ENCODE data around the gene TEX261.
"Not testable (repeated sequence)": the region's sequence is repeated elsewhere in the genome, so short reads cannot be mapped to it uniquely, and the experiment has no call there.

Gene TEX261

GRCh38 chr2:70994699-70995425 is at the start of gene TEX261:
Gene TEX261 (minus strand): TSS chr2:70994873. CDS start chr2:70994757, 116 bp downstream.
- DNase-seq: peak; percentile 94 to 97

GRCh38 chr2:71043531-71044407 is 49.1 kb upstream of the TEX261 start:
- DNase-seq: no peak

DNA sequence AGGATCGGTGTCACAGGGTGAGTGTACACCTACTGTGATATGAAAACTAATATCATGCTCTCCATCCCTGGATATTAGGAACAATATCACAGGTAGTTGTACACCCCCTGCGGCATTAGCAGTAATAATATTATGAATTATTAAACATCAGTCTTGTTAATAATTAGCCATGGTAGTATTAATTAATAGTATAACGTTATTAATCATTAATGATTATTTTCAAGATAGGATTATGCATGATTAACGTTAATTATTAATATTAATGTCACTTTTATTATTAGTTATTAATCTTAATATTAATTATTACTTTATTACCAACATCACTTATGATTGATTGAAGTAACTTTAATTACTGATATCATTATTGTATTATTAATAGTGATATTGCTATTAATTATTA is 47.6 kb upstream of the TEX261 start:
- no peak for DNase-seq

DNA sequence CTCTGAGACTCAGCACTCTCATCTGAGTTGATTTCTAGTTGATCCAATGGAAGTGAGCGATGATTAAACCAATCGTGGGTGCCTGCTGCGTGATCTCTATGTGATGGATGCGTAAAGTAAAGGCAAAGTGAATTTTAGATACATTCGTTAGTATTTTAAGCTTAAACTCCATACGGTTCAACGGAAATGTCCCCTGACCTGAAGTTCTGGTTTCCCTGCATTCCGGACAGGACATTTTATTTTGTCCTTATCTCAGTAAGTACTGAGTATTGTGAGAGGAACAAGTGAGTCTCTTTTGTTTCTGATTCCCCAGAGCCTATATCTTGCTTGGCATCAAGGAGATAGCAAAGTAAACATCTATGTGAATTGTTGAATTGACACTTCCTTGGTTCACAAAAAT is 41.6 kb upstream of the TEX261 start:
- DNase-seq: not testable (repeated sequence)

DNA sequence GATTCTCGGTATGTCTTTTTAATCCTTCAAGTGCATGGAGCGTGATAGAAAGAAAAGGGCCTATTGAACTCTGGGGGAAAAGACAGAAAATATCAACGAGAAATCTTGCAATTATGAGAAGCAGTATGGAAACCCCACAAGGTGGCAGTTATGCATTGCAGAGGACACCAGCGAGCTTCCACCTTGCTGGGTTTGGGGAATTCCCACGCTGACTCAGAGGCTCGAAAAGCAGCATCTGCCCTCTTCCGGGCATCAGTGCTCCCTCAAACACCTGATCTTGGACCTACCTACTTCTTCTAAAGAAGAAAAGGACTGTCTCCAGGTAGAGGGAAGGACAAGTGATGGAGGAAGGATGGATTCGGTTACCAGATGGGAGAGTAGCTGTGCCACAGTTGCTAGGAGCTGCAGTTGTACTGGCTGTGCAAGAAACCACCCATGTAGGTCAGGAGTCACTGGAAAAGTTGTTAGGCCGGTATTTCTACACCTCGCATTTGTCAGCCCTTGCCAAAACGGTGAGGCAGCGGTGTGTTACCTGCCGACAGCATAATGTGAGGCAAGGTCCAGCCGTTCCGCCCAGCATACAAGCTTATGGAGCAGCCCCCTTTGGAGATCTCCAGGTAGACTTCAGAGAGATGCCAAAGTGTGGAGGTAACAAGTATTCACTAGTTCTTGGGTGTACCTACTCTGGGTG is 29.0 kb upstream of the TEX261 start:
- peak; percentile 73 to 81 for DNase-seq

- not testable (repeated sequence) for DNase-seq
These were observed 26.7 kb upstream of the TEX261 start for GRCh38 chr2:71021394-71021793.

GRCh38 chr2:71019989-71020388 is 25.3 kb upstream of the TEX261 start:
- DNase-seq: not testable (repeated sequence)

DNA sequence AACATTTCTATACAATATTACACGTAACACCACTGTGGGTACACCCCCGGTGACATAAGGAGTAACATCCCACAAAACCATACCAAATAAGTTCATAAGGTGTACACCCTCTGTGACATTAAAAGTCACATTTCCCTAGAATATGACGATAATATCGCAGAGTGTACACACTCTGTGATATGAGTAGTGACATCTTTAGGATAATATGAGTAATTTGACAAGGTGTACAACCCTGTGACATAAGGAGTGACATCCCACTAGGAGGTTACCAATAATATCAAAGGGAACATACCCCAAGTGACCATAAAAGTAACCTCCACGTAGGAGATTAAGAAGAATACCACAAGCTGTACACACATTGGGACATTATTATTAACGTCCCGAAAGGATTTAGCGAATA is 24.0 kb upstream of the TEX261 start:
- no peak for DNase-seq

- not testable (repeated sequence) for DNase-seq
These were observed 17.1 kb upstream of the TEX261 start for GRCh38 chr2:71011786-71012185.

DNA sequence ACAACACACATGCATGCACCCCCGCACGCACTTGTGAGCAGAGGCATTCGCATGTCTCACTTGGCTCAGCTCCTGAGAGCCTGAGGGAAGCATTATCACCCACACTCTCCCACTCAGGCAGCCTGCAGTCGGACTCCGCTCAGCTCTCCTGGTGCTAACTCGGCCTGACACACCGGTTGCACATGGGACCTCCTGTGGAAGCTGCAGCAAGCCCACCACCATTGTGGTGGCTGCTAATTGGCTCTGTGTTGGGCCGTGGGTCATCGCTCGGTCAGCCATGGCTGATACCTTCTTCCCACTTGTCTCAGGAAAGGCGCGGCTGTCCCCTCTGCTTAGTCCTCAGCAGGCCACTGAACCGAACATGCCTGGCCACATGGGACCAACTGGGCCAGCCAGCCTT is 13.7 kb upstream of the TEX261 start:
- no peak for DNase-seq

DNA sequence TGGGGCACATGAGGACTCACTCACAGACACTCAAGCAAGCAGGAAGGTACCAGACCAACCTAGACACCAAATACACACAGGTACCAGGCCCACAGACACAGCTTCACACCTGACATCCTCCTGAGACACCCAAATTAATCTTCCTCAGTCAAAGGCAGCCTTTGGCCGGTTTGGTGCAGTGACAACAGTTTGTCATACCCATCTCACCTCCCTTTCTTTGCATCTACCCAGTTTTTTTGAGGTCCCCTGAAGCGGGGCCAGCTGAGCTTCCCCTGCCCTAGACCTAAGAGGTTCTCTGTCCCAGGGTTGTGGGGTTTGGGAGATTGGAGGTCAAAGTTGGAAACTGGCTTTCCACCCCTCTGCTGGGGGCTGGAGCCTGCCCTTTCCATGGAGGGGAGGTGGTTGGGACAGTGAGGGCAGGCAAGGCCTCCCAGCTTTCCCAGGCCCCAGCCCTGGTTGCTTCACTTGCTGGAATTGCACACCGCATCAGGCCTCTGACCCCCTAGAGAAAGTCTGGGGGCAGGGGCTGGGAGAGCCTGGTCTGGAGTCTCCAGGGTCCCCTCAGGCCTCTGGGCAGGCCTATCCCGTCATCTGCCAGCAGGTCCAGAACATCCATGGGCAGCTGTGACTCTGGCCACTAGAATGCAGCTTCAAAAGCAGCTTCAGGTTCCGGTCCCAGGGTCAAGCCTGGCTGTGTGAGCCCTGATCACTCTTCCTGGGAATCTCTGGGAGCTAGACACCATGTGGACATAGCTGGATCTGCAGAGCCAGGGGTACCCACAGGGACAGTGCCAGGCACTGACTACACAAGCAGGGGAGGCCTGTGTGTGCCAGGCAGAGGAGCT is 12.5 kb upstream of the TEX261 start:
- no peak for DNase-seq

DNA sequence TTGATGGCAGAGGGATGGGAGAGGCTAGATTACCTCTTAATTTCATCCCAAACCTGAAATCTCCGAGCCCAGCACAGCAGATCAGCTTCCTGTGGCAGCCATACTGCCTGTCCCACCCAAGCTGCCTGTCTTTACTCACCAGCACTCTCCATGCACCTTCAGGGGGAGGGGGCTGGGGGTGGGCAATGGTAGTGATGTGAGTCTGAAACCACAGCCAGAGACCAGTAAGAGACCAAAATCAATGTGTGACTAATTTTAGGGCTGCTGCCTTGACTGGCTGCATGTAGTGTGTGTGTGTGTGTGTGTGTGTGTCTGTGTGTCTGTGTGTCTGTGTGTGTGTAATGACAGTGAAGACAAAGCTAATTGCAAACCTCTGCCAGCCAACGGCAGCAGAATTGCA is 11.7 kb upstream of the TEX261 start:
- DNase-seq: no peak

DNA sequence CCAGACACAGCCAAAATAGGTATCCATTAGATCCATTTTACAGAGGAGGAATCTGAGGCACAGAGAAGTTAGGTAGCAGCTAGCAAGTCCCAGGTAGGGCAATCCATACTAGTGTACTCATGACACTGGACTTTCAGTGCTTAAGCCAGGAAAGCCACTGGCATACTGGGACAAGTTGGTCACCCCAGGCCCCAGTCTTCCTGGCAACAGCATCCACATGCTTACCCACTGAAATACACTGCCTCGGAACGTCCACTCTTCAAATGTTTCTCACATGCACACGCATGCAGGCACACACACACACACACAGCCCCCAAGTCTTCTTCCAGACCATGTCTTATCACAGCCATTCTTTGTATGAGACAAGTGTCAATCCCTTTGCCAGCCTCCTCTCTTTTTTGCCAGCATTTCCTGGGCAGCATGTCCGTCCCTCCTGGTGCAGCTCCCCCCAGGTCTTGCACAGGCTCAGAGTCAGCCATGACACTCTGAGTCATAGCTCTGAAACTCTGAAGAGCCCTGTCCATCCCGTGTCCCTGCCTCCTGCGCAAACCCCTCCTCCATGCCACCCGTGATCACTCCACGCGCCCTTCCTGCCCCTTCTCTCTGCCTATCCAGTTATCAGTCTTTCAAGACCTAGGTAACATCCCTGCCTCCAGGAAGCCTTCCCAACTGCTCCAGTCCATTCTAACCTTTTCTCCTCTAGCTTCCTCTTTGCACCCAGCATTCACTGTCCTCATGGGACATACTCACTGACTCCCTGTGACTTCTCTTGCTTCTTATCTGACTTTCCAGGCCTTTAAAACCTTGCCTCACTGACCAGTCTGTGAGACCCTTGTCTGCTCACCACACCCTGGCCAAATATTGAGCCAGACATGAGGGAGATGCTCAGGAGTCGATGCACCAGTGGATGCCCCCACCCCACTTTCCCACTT is 10.9 kb upstream of the TEX261 start:
- no peak for DNase-seq

GRCh38 chr2:71004857-71005256 is 10.2 kb upstream of the TEX261 start:
- no peak for DNase-seq

- no peak for DNase-seq
These were observed 9.5 kb upstream of the TEX261 start for GRCh38 chr2:71003966-71004755.

DNA sequence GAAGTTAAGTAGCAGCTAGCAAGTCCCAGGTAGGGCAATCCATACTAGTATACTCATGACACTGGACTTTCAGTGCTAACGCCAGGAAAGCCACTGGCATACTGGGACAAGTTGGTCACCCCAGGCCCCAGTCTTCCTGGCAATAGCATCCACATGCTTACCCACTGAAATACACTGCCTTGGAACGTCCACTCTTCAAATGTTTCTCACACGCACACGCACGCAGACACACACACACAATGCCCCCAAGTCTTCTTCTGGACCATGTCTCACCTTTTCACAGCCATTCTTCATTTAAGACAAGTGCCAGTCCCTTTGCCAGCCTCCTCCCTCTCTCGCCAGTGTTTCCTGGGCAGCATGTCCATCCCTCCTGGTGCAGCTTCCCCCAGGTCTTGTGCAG is 8.7 kb upstream of the TEX261 start:
- no peak for DNase-seq

DNA sequence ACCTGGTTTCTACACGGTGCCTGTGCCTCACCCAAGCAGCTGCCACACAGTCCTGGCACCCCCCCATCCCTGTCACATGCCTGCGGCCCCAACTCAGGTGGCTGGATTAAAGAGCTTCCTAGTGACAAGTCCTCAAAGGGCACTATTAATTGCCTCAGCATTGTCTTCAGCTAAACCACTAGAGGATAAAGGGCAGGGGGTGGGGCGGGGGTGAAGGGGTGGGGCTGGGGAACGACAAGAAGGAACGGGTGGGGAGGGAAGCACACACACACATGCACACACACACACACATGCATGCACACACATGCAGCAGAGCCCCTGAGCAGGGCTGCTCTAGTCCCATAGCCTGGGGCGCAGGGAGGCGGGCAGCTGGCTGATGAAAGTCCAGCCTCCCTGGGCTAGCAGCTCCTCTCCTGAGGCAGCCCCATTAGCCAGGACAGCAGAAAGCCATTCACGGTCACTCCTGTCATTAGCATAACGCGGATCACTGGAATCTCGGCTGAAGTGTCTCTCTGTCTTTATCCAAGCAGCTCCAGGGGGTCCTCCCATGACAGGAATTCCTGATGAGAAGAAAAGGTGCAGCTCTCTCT is 7.4 kb upstream of the TEX261 start:
- DNase-seq: peak in 1 of 2 experiments; percentile 12

DNA sequence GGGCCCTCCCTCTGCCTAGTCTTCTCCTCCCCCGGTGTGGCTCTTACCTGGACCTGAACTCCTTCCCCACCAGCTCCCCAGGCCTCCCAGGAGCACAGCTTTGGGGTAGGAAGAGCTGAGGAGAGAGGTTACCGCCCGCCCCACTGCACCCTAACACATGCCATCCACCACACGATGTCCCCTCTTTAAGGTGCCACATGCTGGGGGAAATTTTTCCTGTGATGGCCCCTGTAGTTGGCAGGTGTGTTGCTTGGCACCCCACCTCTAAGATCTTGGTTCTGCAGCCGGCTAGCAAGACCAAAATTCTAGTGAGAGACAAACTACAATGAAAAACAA is 6.9 kb upstream of the TEX261 start:
- DNase-seq: no peak

- DNase-seq: peak; percentile 86 to 90
These were observed 6.3 kb upstream of the TEX261 start for GRCh38 chr2:71000780-71001591.

Measured in activated T-cell treated with anti-CD3 and anti-CD28 coated beads, Interleukin-2, amount 50 U/mL, for 48 hours (primary cell).